Middle frontal gyrus (tissue), 1 donor: ENCODE data around the gene CCDC77.

ENCODE experiments used
- DNase-seq: peaks from one replicate; pipeline ENCODE4 v3.0.0-alpha.2; 2015; ENCODE audit warnings: low spot score; ENCODE audit errors: extremely low spot score

CCDC77 gene

DNA sequence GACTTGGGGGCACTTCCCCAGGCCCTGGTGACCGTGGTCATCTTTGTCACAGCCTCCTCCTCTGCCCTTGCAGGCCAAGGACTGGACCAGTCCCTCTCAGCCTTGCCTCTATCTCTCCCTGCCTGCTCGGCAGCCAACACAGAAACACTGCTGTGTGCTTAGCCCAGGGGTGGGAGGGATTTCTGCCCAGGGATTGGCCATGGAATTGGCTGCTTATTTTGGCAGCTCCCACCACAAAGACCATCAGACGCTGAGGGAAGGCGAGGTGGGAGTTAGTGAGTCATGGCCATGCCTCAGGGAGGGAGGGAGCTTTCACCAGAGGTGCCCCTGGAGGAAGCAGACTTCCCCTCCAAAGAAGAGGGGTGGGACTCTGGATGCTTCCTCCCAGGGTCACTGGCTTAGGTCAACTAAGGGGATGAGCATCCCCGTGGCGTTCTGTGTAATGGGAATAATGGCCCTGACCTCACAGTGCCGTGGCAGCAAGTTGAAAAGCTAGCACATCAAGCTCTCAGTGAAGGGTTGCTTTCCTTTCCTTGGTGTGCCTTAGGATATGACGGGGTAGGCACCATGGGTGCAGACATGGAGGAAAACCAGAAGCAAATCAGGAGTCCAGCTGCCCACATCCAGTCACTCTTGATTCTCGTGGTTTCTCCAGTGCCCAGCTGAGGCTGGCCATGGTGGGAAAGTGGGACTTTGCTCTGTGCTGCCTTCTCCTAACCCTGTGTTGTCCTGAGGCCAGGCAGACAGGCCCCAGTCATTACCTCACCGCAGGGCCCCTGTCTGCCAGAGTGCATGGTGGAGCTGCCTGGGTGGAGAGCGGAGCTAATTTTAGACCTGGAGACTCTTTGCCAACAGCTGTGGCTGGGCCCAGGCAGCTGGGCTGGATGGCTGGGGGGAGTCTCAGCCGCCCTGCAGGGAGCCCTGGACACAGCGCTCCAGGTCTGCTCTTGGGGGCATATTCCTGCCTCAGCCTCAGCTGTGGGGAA, 79.7 kb downstream of the CCDC77 start:
- no peak for DNase-seq

DNA sequence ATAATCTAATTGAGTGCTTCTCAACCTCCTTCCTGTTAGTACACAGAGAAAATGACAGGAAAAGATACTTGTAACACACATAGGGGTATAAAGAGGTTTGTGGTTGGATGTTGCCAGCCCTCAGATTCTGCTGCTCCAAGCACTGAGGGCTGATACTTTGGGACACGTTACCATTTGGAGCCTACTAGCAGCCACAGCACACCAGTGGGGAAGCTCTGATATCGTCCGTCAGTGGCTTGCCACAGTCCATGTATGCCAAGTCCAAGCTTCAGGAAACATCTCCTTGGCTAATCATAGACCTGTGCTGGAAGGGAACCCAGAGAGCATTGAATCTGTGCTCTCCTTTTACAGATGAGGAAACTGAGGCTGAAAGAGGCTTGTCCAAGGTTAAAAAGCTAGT, 80.6 kb downstream of the CCDC77 start:
- no peak for DNase-seq

DNA sequence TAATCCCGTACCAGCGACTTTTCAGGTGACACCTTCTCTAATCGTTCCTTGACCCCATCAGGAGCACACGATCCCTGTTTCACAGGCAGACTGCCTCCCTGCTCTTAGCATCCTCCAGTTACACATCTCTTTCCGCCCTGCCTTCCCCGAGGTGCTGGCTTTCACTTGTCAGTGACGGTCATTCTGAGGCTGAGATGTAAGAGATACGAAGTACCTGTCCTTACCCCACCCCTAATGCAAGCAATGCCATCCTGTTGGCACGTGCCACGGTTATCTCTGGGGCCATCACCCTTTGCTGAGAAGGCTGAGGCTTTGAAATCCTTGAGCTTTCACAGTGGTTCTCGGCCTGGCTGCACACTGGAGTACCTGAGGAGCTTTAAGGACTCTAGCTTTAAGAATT, 82.7 kb downstream of the CCDC77 start:
- DNase-seq, result no peak

- DNase-seq, result no peak
Measured at GRCh38 chr12:490260-490659, 88.8 kb downstream of the CCDC77 start.
